ENCODE results near the gene TPT1.
"Not testable (repeated sequence)": the region's sequence is repeated elsewhere in the genome, so short reads cannot be mapped to it uniquely, and the experiment has no call there.

The TPT1 gene

DNA sequence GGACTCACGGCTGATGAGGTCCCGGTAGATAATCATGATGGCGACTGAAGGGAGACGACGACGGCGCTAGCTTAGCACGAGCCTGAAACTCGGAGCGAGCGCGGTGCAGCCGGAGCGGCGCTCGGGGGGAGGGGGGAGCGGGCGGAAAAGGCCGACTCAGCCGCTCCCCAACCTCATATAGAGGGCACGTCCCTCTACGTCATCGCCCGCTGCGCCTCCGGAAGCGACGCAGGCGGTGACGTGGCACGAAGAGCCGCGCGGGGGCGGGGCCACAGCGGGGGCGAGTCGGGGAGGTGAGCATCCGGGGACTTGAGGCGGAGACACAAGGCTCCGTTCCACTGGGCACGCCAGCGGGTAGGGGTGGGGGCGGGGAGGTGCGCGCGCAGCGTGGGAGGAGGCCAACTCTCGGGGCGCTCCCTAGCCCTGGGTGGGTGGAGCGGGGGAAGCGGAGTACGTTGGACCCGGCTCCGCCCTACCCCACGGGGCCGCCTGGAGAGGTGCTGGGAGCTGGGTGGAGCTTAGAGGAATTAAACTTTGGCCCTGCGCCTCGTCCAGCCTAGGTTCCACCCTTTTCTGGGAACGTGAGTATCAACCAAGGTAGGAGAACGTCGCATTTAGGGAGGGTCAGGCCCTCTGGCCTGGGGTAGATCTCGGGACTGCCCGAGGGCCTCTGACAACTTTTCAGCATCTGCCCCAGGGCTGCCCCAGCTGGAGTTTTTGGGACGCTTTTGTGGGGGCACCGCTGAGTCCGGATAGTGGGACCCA, at the start of gene TPT1:
Gene TPT1 (minus strand): TSS at position 150 of the 765 bp plus-strand sequence. CDS start 114 bp downstream, at position 36.
- DNase-seq = peak; percentile 96 to 99

DNA sequence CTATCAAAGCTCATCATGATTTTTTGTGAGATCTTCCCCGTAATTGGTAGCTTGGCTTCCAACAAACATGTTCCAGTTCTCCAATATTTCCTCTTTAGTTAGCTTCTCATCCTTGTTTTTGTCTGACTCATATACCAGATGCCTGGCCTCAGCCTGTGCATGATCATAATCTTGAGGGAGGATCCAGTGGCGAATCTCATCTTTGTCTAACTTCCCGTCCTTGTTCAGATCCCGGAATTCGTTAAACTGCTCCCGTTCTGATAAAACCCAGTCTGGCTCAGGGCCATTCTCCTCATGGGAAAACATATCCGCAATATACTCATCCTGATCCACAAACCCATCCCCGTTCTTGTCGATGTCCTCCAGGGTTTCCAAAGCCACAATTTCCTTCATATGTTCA, 49.4 kb upstream of the TPT1 start:
- not testable (repeated sequence) for DNase-seq

DNA sequence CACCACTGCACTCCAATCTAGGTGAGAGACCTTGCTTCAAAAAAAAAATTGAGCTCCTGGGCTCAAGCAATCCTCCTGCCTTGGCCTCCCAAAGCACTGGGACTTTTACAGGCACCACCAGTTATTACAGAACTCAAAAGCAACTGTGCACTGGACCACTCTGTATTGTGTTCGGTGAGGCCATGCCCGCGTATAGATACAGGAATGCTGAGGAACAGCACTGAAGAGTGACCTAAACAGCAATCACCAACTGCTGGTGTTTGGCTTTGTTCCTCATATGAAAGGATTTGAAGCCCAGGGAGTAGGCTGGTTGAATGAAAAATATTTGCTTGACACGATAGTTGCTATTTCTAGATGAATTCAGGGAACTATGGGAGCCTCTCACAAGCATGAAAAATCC, 47.7 kb upstream of the TPT1 start:
- DNase-seq = no peak

DNA sequence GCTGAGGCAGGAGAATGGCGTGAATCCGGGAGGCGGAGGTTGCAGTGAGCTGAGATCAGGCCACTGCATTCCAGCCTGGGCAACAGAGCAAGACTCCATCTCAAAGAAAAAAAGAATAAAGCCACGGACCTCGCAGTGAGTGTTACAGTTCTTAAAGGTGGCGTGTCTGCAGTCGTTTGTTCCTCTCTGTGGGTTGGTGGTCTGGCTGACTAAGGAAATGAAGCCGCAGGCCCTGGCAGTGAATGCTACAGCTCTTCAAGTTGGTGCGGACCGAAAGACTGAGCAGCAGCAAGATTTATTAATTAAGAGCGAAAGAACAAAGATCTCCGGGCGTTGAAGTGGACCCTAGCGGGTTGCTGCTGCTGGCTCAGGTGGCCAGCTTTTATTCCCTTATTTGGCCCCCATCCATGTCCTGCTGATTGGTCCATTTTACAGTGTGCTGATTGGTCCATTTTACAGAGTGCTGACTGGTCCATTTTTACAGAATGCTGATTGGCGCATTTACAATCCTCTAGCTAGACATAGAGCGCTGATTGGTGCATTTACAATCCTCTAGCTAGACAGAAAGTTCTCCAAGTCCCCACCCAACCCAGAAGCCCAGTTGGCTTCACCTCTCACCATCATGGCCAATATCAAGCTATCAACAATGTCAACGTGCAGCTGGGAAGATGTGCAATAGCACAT, 46.1 kb upstream of the TPT1 start:
- DNase-seq = peak in 1 of 2 donors; percentile 84

DNA sequence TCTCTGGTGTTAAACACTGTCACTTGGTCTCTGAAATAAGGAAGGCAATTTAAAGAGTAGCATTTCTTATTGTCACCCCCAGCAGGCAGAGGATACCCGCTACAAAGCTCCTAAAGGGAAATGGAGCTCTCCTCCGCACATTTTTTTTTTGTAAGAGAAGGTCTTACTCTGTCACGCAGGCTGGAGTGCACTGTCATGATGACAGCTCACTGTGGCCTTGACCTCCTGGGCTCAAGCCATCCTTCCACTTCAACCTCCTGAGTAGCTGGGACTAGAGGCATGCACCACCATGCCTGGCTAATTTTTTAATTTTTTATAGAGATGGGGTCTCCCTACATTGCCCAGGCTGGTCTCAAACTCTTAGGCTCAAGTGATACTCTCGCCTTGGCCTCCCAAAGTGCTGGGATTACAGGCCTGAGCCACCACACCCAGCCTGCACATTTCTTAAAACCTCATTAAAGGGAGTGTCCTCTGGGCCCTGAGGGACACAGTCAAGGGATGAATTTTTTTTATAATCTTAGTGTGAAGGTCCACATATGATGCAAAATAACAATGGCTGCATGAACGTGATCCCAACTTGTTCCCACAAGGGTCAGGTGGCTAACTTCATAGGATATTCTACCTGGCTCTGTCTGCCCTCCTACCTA, 45.0 kb upstream of the TPT1 start:
- no peak for DNase-seq

DNA sequence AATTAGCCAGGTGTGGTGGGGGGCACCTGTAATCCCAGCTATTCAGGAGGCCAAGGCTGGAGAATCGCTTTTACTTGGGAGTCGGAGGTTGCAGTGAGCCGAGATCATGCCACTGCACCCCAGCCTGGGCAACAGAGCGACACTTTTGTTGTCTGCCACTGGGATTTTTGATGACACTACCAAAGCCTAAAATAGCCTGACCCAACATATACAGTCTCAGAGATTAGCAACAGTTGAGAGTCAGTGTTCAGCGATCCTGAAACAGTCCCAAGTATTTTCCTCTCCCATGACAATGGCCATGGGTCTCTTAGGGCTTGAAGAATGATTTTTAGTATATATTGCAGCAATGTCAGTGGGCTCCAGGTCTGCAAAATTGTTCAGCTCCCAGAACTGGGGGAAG, 44.3 kb upstream of the TPT1 start:
- DNase-seq = no peak

DNA sequence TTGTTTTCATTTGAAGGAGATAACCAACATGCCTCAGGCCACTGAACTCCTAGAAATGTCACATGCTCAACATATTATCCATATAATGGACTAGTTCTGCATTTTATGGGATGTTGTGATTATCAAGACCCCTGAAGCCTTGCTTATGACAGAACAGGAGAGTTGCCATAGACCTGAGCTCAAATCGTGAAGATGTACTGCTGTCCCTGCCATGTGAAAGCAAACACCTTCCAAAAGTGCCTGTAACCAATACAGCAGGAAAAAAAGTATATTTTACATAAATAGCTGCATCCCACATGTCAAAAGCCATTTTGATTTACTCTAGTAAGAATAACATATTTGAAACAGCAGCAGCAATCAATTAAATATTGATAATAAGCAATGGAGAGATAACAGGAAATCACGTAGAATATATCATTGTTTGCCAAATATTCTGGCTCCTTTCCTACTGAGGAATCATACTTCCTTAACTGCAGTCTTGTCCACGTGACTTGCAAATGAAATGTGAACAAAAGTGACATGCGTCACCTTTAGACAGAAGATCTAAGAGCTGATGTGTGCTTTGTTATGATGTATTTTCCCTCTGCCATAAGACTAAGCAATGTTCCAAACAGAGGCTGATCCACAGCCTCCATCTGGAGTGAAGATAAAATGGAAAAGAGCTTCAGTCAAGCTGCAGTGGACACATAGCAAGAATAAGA, 43.6 kb upstream of the TPT1 start:
- DNase-seq = no peak

DNA sequence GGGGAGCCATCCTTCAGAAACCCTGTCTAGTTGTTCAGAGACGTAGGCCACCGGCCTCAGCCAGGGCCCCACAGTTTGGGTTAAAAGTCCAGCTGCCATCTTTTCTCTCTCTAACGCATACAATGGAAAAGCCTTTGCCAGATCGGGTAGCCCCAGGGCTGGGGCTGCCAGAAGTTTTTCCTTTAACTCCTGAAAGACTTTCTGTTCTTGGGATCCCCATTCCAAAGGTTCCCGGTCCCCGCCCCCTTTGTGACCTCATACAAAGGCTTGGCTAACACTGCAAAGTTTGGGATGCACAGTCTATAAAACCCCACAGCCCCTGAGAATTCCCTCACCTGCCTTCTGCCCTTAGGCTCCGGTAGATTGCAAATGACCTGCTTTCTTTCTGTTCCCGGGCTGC, 41.8 kb upstream of the TPT1 start:
- not testable (repeated sequence) for DNase-seq

DNA sequence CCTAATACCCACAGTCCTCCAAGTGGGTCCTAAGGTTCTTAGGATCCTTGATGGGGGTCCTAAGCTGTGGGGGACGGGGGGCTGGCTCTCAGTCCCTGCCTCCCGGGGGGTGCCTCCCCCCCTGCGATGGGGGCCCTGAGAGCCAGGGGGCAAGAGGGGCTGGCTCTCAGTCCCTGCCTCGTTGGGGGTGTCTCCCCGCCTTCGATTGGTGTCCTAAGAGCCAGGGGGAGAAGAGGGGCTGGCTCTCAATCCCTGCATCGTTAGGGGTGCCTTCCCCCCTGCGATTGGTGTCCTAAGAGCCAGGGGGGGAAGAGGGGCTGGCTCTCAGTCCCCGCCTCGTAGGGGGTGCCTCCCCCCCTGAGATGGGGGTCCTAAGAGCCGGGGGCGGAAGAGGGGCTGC, 40.2 kb upstream of the TPT1 start:
- no peak for DNase-seq

DNA sequence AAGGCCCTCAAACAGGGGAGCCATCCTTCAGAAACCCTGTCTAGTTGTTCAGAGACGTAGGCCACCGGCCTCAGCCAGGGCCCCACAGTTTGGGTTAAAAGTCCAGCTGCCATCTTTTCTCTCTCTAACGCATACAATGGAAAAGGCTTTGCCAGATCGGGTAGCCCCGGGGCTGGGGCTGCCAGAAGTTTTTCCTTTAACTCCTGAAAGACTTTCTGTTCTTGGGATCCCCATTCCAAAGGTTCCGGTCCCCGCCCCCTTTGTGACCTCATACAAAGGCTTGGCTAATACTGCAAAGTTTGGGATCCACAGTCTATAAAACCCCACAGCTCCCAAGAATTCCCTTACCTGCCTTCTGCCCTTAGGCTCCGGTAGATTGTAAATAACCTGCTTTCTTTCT, 39.7 kb upstream of the TPT1 start:
- DNase-seq = not testable (repeated sequence)

DNA sequence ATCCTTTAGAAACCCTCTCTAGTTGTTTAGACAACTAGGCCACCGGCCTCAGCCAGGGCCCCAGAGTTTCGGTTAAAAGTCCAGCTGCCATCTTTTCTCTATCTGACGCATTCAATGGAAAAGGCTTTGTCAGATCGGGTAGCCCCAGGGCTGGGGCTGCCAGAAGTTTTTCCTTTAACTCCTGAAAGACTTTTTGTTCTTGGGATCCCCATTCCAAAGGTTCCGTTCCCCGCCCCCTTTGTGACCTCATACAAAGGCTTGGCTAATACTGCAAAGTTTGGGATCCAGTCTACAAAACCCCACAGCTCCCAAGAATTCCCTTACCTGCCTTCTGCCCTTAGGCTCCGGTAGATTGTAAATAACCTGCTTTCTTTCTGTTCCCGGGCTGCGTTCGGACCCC, 38.5 kb upstream of the TPT1 start:
- DNase-seq = not testable (repeated sequence)

DNA sequence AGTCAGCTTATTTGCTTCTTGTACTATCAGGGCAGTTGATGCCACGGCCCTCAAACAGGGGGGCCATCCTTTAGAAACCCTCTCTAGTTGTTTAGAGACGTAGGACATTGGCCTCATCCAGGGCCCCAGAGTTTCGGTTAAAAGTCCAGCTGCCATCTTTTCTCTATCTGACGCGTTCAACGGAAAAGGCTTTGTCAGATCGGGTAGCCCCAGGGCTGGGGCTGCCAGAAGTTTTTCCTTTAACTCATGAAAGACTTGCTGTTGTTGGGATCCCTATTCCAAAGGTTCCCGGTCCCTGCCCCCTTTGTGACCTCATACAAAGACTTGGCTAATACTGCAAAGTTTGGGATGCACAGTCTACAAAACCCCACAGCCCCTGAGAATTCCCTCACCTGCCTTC, 37.8 kb upstream of the TPT1 start:
- DNase-seq = not testable (repeated sequence)

DNA sequence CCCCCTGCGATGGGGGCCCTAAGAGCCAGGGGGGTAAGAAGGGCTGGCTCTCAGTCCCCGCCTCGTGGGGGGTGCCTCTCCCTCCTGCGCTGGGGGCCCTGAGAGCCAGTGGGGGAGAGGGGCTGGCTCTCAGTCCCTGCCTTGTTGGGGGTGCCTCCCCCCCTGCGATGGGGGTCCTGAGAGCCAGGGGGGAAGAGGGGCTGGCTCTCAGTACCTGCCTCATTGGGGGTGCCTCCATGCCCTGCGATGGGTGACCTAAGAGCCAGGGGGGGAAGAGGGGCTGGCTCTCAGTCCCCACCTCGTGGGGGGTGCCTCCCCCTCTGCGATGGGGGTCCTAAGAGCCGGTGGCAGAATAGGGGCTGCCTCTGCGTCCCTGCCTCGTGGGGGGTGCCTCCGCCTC, 36.3 kb upstream of the TPT1 start:
- not testable (repeated sequence) for DNase-seq

DNA sequence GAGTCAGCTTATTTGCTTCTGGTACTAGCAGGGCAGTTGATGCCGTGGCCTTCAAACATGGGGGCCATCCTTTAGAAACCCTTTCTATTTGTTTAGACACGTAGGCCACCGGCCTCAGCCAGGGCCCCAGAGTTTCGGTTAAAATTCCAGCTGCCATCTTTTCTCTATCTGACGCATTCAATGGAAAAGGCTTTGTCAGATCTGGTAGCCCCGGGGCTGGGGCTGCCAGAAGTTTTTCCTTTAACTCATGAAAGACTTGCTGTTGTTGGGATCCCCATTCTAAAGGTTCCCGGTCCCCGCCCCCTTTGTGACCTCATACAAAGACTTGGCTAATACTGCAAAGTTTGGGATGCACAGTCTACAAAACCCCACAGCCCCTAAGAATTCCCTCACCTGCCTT, 35.7 kb upstream of the TPT1 start:
- not testable (repeated sequence) for DNase-seq

DNA sequence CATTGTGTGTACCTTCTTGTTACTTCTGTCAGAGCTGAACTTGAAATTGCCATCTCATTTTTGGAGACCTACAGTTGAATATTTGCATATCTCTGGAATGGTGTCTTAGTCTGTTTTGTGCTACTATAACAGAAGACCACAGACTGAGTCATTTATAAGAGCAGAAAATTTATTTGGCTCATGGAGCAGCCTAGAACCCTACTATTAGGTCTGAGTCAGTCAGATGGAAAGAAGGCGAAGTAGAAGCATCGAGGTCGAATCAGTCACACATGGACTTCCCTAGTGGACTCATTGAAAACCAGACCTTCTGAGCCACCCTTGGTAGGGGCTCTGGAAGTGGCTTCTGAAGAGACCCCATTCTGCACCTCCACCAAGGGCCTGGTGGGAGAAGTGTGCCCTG, 33.9 kb upstream of the TPT1 start:
- no peak for DNase-seq

DNA sequence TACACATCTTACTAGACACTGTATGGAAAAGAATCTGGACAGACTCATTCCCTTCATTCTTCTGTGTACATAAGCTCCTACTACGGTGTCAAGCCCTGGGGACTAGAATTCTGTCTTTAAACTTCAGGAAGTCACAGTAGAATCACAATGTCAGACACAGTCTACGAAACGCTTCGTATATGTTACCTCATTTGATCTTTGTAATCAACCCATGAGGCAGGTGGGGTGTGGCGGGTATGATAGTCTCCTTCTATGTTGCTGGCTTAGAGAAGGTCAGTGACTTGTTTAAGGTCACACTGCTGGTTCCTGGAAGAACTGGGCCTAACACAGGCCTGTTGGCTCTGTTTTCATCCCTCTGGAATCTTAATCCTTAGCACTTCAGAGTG, 32.2 kb upstream of the TPT1 start:
- no peak for DNase-seq

DNA sequence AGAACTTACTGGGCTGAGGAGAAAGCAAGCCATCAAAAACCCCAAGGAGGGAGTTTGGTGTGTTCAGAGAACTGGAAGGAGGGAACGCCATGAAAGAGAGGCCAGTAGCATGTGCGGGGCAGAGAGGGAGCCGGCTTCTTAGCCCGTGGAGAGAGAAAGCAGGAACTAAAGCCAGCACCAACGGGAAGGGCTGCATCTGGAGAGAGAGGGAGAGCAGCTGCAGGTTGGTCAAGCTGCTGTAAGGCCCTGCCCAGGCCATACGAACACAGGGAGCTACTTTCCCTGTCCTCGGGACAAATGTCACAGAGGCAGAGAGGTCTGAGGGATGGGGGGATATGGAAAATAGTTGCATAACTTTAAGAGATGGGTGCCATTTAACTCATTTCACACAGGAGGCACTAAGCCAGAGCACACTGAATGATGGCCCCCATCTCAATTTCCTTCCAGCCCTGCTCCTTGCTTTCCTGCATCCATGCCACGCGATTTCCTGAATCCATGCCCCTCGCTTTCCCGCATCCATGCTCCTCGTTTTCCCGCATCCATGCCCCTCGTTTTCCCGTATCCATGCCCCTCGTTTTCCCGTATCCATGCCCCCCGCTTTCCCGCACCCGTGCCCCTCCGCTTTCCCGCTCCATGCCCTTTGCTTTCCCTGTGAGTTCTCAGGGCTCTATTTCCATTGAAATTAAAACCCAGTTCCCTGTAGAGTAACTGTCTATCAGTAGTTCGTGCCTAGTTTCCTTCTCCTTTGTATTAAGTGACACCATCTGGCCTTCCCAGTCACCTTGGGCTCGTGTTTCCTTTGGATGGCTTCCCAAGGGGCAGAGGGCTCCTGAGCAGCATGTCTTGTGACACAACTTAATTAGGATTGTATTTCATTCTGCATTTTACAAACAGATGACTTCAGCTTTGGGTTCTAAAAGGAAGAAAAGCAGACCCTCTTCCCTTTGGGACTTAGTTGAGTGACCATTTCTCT, 31.5 kb upstream of the TPT1 start:
- no peak for DNase-seq

DNA sequence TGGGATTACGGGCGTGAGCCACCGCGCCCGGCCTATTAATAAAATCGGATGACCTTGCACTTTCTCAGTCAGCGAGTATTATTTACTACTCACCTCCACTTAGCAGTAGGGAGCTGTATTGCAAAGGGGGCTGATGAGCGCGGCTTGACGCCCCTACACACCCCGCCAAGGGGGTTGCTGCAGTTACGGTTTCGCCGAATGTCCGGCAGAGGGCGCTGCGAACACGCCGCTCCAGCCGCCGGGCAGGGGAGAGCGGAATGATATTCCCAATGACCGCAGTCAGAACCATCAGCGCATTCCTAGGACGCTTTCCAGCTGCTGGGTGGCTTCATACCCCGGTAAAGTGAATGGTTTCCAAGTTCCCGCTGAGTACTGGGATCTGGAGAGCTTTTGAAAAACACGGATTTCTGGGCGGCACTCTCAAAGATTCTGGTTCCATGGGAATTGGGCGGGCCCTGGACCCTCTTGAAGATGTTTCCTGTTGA, 30.0 kb upstream of the TPT1 start:
- peak in 1 of 2 donors; percentile 14 for DNase-seq

DNA sequence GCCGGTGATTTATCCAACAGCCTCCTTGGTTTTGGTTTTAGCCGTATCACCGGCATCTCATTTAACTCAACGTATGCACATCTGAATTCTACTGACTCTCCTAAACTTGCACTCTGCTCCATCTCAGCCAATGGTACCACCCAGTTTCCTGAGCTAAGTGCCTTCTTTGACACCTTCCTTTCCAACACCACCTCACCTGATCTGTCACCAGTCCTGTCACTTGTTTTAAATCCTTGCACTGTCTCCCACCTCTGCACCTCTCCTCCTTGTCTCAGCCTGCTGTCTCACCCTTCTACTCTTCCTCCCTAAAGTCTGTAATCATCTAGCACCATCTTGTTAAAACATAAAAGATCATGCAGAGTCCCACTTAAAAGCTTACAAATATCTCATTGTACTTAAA, 28.1 kb upstream of the TPT1 start:
- no peak for DNase-seq

DNA sequence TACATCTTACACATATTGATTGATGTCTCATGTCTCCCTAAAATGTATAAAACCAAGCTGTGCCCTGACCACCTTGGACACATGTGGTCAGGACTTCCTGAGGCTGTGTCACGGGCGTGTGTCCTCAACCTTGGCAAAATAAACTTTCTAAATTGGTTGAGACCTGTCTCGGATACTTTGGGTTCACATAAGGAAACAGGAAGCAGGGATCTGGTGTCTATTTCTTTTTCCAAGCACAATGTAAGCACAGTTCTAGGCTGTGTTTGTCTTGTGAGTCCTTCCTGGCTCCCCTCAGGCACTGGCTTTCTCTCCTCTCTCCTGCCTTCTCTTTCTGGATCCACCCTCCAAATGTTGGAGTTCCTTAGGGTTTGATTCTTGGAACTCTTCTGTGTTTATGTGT, 27.6 kb upstream of the TPT1 start:
- no peak for DNase-seq

DNA sequence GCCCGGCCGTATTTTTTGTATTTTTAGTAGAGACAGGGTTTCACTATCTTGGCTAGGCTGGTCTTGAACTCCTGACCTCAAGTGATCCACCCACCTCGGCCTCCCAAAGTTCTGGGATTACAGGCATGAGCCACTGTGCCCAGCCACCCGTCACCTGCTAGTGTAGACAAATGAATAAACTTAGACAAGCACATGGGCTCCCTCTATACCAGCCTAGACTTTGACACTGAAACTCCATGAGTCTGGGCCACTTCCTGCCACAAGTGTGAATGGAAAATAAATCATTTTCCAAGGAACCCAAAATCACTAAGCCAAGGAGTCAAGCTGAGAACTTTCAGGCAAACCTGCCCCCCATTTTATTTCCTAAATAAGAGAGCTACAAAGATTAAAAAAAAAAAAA, 27.0 kb upstream of the TPT1 start:
- DNase-seq = no peak

DNA sequence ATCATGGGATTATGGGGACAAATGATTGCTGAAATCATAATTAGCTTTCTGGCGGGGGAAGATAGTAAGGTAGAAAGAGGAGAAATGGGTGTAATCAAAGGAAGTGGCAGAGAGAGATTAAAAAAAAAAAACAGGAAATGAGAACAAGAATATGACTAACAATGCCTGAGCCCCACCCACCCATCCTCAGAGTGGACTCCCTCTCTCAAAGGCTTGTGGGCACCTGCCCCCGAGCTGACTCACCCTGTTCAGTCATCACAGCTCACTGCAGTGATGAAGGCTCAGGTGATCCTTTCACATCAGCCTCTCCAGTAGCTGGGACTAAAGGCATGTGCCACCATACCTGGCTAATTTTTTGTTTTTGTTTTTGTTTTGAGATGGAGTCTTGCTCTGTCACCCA, 26.4 kb upstream of the TPT1 start:
- DNase-seq = peak; percentile 21 to 89

All from bone marrow (tissue), 2 donors.